Esophagus squamous epithelium (tissue), 5 donors: ENCODE measurements around the gene LDLRAD4. TPM values are rescaled to one million over a fixed set of nuclear protein-coding genes. Genes with fewer than 3 reads are reported as not detected.

ENCODE experiments used
- DNase-seq: peaks from one replicate; lab custom pipeline; 2025; lab: John Stamatoyannopoulos, UW
- H3K27ac ChIP-seq, 4 donors: fragments of 200-600 bp; sonication (generic); one replicate each; pipeline ENCODE4 v1.5.1; 2016 to 2019; ENCODE audit warnings: mild to moderate bottlenecking in 1 of 4
- H3K27me3 ChIP-seq, 4 donors: fragments of 200-600 bp; sonication (generic); 1 replicate in 3 of 4; 2 replicates in 1 of 4; pipeline versions ENCODE4 v1.5.1 to v1.6.0; 2017 to 2021; ENCODE audit warnings: antibody characterized with exemption in 1 of 4
- H3K36me3 ChIP-seq, 3 donors: fragments of 200-600 bp; sonication (generic); one replicate each; pipeline ENCODE4 v1.5.1; 2016 to 2019
- H3K4me1 ChIP-seq, 3 donors: fragments of 200-600 bp; sonication (generic); one replicate each; pipeline ENCODE4 v1.5.1; 2017 to 2019
- H3K4me3 ChIP-seq, 4 donors: fragments of 200-600 bp; sonication (generic); 1 replicate in 3 of 4; 2 replicates in 1 of 4; pipeline ENCODE4 v1.5.1; 2016 to 2019; ENCODE audit warnings: mild to moderate bottlenecking in 2 of 4, moderate library complexity in 1 of 4
- H3K9me3 ChIP-seq, 3 donors: fragments of 200-600 bp; sonication (generic); one replicate each; pipeline ENCODE4 v1.5.1; 2016 to 2019
- POLR2A ChIP-seq, 4 donors: fragments of 450-650 bp; IDR thresholded peaks; one replicate each; pipeline ENCODE4 v1.6.1; 2017; ENCODE audit warnings: antibody characterized with exemption in 4 of 4, mild to moderate bottlenecking in 4 of 4, moderate library complexity in 3 of 4
- WGBS, 2 donors: methylation state at CpG; one replicate each; pipeline ENCODE4 v1.1.5; 2018; 5-methylcytosine and 5-hydroxymethylcytosine counted together
- intact Hi-C: fragments of 100-400 bp; cut with DNase I; formaldehyde crosslinking; loops from one replicate; pipeline ENCODE4 v1.15.0; 2022
- total RNA-seq, 4 donors: library from RNA; depleted of rRNA; stranded (reverse); fragments of >200 nt; gene quantifications; one replicate each; pipeline ENCODE4 v1.1.0, GENCODE V29; 2016
- TF ChIP-seq, protein P1 (sequence below), 6 experiments: fragments of 450-650 bp in 4 of 6; fragments of 200-600 bp in 2 of 6; sonication (generic) in 2 of 6; IDR thresholded peaks; one replicate each; pipeline ENCODE4 v1.5.1; 2016 to 2019; ENCODE audit warnings: antibody characterized with exemption in 6 of 6, mild to moderate bottlenecking in 4 of 6, moderate library complexity in 4 of 6
- donor health status: DM: yes; HTN: yes; CAD: no.

The LDLRAD4 gene
- total RNA-seq, 4 donors from 2014 or later, result 0.91 to 17.9 (median 6.8) TPM

DNA sequence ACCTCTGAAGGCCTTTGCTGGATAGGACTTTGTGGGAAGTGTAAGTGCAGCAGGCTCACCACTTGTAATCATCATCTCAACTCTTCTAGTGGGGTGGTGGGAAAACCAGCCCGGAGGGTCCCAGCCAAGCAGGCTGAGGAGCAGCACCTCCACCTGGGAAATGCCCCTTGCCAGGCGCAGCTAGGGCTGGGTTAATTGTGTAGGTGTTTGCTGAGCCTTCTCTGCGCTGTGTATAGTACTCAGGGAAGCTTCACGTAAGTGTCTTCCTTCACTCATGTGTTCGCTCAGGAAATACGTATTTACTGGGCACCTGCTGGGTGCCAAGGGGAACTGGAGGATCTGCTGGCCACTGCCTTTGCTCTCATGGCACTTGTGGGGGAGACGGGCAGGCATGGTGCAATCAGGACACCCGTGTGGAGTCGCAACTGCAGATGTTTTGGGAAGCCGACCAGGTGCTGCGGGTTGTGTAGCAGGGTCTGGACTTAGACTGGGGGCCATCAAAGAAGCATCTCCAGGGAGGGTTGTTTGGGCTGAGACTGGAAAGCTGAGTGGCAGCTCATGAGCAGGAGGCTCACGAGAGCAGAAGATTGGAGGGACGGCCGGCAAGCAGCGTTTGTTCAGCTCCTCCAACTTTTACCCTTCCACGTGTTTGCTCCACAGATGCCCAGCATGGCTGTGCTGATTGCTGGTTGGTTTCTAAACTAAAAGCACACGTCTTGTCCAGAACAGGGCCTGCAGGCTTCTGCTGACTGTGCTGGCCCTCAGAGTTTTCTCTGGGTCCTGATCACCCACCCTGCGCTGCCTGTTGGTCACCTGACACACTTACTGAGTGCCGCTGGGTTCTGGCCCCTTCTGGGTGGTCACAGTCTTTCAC is 164.6 kb downstream of the LDLRAD4 start:
- H3K4me3 ChIP-seq, result peak overlapping the region in 1 of 4 donors; percentile 39
- 75 to 80% methylated on average over 6 to 13 of the region's 19 CpGs for WGBS, 2 donors
- no peaks in the 10 kb centered on the region for H3K36me3 ChIP-seq
- H3K4me1 ChIP-seq, result peaks cover under 1 to 58% (median 23%) of the 10 kb centered on the region in 3 donors
- H3K27me3 ChIP-seq, result no peaks in the 10 kb centered on the region
- no peak for DNase-seq
- no peaks in the 10 kb centered on the region for H3K9me3 ChIP-seq
- TF ChIP-seq POLR2A (IDR thresholded peaks at IDR 0.05), result no peak
- TF ChIP-seq, protein P1, sequence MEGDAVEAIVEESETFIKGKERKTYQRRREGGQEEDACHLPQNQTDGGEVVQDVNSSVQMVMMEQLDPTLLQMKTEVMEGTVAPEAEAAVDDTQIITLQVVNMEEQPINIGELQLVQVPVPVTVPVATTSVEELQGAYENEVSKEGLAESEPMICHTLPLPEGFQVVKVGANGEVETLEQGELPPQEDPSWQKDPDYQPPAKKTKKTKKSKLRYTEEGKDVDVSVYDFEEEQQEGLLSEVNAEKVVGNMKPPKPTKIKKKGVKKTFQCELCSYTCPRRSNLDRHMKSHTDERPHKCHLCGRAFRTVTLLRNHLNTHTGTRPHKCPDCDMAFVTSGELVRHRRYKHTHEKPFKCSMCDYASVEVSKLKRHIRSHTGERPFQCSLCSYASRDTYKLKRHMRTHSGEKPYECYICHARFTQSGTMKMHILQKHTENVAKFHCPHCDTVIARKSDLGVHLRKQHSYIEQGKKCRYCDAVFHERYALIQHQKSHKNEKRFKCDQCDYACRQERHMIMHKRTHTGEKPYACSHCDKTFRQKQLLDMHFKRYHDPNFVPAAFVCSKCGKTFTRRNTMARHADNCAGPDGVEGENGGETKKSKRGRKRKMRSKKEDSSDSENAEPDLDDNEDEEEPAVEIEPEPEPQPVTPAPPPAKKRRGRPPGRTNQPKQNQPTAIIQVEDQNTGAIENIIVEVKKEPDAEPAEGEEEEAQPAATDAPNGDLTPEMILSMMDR (IDR thresholded peaks at IDR 0.05), result no peak
- H3K27ac ChIP-seq, result peak overlapping the region; percentile 56 to 87 (median 80)
- intact Hi-C loops, result no loop called here

DNA sequence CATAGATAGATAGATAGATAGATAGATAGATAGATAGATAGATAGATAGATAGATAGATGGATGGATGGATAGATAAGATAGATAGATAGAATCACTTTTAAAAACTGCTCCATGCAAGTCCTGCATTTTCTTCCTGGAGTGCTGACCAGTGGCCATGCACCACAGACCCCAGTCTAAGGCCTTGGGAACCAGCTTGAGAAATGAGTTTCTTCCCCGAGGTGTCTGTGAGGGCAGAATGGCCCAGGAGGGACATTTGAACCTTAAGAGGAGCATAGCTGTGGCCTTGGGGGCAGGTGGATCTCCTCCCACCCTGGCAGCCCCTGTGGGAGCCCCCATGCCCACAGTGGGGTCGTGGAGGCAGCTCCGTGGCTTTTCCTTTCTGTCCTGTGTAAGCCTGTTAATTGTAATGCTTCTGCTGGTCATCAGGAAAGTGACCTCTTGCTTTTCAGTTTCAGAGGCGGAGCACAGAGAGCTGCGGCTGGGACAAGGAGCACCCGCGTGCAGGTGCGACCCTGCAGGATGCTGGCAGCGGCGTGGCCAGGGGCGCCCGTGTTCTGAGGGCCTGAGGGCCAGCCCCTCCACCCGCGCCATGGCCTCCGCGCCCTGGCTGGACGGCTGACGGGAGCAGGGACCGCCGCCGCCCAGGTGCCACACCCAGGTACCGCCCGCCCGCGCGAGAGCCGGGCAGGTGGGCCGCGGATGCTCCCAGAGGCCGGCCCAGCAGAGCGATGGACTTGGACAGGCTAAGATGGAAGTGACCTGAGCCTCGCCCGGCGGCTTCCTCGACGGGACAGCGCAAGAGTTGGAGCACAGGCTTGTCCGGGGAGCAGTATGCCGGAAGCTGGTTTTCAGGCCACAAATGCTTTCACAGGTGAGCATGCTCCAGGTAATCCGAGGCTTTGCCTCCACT is 168.6 kb downstream of the LDLRAD4 start:
- WGBS, 2 donors, result 90 to 94% methylated on average over 1 to 9 of the region's 40 CpGs
- H3K27me3 ChIP-seq, result no peaks in the 10 kb centered on the region
- no peak overlapping the region for H3K4me3 ChIP-seq
- intact Hi-C loops, result no loop called here
- TF ChIP-seq POLR2A (IDR thresholded peaks at IDR 0.05), result no peak
- TF ChIP-seq, protein P1 (IDR thresholded peaks at IDR 0.05), result no peak
- H3K9me3 ChIP-seq, result no peaks in the 10 kb centered on the region
- no peak for DNase-seq
- H3K27ac ChIP-seq, result peak overlapping the region in 2 of 4 donors; percentile 34 to 60
- no peaks in the 10 kb centered on the region for H3K36me3 ChIP-seq
- peaks cover 5 to 38% (median 16%) of the 10 kb centered on the region in 3 donors for H3K4me1 ChIP-seq

DNA sequence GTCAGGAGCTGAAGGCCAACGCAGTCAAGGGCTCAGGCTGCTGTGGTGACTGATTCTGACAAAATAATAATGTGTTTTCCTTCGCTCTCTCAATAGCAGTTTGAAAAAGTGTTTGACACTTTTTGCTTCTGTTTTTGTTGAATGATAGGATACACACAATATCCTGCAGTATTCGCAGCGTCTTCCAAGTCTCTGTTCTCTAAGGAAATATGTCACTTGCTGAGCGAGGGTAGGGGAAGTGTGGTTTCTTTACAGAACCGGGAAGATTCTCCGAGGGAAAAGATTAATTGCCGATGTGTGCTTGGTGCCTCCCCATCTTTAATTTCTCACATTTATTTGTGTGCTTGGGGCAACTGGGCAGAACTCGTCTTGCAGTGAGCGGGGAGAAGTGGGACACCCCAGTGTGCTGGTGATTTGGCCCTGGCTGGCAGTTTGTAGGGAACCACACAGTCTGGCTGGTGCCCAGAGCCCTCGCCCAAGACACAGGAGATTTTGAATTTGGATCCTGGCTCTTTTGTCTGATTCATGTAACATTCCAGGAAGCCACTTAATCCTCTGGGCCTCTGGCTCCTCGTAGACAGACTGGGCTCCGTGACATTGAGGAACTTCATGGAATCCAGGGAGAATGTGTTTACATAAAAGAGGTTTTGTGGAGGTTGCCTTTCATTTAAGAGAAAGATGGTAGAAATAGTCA is 169.4 kb downstream of the LDLRAD4 start:
- intact Hi-C loops, result no loop called here
- Histone ChIP-seq H3K27me3 (no peaks in the 10 kb centered on the region), H3K4me3 (no peak overlapping the region), H3K4me1 (peaks cover 5 to 30% (median 12%) of the 10 kb centered on the region in 3 donors), H3K27ac (peak overlapping the region in 2 of 4 donors; percentile 34 to 60), H3K36me3 (no peaks in the 10 kb centered on the region), H3K9me3 (no peaks in the 10 kb centered on the region)
- 51 to 58% methylated on average over 11 to 13 of the region's 13 CpGs for WGBS, 2 donors
- no peak for DNase-seq
- TF ChIP-seq, protein P1 (IDR thresholded peaks at IDR 0.05), result no peak
- no peak for TF ChIP-seq POLR2A (IDR thresholded peaks at IDR 0.05)

DNA sequence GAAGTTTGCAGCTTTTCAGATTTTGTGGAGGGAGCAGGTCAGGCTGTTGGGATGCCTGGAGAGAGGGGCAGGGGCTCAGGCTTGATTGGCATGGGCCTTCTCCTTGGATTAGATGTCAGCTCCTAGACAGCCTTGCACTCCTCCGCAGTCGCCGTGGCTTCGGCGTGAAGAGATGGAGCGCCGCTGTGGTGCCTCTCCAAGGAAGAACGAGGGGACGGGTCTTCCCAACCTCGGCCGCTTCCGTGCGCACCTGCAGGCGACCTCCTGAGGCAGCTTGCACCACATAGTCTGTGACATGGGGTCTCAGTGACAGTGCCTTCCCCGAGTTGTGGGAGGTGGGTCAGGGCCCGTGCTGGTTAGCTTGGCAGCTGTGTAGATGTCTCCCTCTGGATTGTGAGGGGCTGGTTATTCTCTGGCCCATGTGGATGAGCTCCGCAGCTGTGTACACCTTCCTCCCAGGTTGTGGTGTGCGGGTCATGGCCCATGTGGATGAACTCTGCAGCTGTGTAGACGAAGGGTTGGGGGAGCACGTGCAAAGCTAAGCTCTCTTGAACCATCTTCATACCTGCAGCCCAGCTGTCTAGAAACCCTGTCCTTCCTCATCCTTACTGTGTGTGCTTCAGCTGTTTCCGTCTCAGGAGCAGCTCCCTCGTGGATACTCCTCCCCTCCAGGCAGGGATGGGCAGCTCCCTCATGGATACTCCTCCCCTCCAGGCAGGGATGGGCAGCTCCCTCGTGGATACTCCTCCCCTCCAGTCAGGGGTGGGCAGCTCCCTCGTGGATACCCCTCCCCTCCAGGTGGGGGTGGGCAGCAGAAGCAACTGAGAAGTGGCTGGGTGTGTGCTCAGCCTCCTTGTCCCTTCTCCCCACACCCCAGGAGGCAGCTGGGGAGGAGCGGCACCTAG is 170.3 kb downstream of the LDLRAD4 start:
- WGBS, 2 donors, result 85 to 89% methylated on average over 14 to 20 of the region's 25 CpGs
- H3K27me3 ChIP-seq, result no peaks in the 10 kb centered on the region

More for the DNA sequence above, 170.3 kb downstream of the LDLRAD4 start:
- Histone ChIP-seq H3K9me3 (no peaks in the 10 kb centered on the region), H3K27ac (peak overlapping the region in 2 of 4 donors; percentile 2 to 34), H3K4me1 (peaks cover 5 to 23% (median 12%) of the 10 kb centered on the region in 3 donors), H3K36me3 (no peaks in the 10 kb centered on the region), H3K4me3 (no peak overlapping the region)
- intact Hi-C loops, result no loop called here
- no peak for DNase-seq
- no peak for TF ChIP-seq POLR2A (IDR thresholded peaks at IDR 0.05)
- TF ChIP-seq, protein P1 (IDR thresholded peaks at IDR 0.05), result no peak
